Measurements from ENCODE around the gene PC.

The PC gene

DNA sequence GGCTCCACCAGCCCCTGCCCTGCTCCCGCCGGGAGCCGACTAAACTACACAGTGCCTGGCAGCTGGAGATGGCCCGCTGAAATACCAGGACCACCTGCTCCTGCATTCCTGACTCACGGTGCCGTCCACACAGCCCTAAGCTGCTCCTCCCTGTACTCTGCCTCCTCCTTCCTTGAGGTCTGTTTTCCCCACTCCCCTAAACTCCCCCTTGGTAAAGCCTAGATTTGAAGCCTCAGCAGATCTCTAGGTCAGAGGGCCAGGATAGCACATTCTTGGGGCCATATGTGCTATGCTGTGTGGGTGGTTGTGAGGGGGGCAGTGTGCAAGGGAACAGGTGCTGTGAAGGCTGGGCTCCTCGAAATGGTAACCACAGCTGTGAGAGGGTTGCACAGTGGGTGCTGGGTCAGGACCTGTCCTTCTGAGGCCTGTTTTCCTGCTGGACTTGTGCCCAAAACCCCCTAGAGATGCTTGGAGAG, 91.6 kb downstream of the PC start:
- DNase-seq (ENCODE audit: low read depth in 2 of 2): no peak

DNA sequence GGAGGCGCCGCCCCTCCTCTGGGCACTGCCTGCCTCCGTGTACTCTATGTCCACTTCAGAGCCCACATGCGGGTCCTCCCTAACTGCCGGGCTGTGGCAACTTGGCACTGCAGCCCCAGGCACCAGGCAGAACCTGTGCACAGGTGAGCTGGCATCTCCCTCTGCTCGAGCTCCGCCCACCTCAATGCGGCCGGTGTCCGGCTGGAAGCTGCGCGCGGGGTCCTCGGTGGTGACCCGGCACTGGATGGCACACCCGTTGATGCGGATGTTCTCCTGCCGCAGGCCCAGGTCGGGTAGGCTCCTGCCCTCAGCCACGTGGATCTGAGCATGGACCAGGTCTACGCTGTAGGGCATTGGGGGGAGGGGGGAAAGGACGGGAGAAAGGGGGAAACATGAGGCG, 92.2 kb downstream of the PC start:
- DNase-seq (ENCODE audit: low read depth in 2 of 2): no peak

GRCh38 chr11:66864924-66865697, 93.1 kb downstream of the PC start:
- DNase-seq (ENCODE audit: low read depth in 2 of 2): no peak

GRCh38 chr11:66864172-66864901, 93.8 kb downstream of the PC start:
- no peak for DNase-seq (ENCODE audit: low read depth in 2 of 2)

- no peak for DNase-seq (ENCODE audit: low read depth in 2 of 2)
Measured at GRCh38 chr11:66863428-66864125, 94.6 kb downstream of the PC start.

- no peak for DNase-seq (ENCODE audit: low read depth in 2 of 2)
Measured at GRCh38 chr11:66862559-66863037, 95.6 kb downstream of the PC start.

GRCh38 chr11:66861774-66862558, 96.2 kb downstream of the PC start:
- DNase-seq (ENCODE audit: low read depth in 2 of 2): no peak

DNA sequence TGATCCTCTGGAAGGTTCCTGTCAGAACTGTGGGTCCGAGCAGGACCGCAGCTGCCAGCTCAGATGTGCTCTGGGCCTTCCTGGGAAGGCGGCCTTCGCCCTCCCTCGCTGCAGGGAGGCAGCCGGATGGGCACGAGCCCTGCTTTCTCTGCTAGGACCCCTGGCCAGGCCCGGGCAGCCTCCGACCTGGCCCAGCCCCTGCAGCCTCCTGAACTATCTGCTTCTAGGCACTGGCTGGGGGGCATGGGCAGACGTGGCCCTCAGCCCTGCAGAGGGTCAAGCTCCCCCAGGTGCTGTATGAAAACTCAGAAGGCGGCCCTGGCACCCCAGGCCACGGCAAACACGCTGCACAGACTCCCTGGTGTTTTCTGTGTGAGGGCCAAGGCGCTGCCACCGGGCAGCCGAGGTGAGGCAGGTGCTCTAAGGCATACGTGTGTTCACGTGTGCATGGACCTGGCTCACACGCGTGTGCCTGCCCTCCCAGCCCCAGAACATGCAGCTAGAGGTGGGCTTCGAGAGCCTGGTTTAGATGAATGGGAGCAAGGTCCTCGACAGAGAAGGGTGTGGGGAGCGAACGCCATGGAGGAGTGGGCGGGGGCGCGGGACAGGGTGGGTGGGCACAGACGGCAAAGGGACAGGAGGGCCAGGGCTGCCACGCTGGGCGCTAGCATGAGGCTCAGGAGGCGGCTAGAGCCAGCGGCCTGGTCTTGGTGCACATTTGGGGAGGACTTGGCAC, 97.0 kb downstream of the PC start:
- no peak for DNase-seq (ENCODE audit: low read depth in 2 of 2)

DNA sequence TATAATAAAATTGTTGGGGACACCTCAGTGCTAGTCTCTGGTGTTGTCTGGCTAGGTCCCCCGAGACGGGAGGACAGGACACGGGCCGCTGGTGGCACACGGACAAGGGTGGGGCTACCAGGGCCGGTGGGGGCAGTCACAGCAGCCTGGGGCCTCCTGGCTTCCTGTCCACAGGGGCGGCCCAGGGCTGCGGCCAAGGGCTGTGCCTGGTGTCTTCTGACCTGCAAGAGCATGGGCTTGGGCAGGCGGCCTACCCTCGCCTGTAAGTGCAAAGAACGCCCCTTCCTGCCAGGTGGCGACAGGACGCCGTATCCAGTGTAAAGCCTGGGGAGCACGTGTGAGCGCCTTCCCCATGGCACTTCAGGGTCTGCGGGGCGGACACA, 97.7 kb downstream of the PC start:
- no peak for DNase-seq (ENCODE audit: low read depth in 2 of 2)

DNA sequence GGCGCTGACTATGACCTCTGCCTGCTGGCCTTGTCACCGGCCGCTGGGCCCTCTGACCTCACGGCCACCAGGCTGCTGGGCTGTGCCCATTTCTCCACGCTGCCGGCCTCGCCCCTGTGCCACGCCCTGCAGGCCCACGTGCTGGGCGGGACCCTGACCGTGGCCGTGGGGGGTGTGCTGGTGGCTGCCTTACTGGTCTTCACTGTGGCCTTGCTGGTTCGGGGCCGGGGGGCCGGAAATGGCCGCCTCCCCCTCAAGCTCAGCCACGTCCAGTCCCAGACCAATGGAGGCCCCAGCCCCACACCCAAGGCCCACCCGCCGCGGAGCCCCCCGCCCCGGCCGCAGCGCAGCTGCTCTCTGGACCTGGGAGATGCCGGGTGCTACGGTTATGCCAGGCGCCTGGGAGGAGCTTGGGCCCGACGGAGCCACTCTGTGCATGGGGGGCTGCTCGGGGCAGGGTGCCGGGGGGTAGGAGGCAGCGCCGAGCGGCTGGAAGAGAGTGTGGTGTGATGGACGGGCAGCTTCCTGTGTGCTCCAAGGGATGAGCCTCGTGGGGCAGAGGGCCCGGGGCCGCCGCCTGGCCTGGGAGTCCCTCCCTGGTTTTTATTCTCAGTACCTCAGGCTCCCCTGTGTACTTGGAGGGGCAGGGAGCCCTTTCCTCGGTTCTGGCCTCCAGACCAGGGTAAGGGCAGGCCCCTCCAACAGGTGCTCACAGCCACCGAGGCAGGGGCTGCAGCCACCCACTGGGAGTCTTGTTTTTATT, 98.3 kb downstream of the PC start:
- DNase-seq (ENCODE audit: low read depth in 2 of 2): no peak

GRCh38 chr11:66858939-66859685, 99.1 kb downstream of the PC start:
- DNase-seq (ENCODE audit: low read depth in 2 of 2): no peak

GRCh38 chr11:66858186-66858938, 99.8 kb downstream of the PC start:
- no peak for DNase-seq (ENCODE audit: low read depth in 2 of 2)

DNA sequence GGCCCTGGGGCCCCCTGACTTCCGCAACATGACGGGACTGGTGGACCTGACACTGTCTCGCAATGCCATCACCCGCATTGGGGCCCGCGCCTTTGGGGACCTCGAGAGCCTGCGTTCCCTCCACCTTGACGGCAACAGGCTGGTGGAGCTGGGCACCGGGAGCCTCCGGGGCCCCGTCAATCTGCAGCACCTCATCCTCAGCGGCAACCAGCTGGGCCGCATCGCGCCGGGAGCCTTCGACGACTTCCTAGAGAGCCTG, 100.3 kb downstream of the PC start:
- no peak for DNase-seq (ENCODE audit: low read depth in 2 of 2)

DNA sequence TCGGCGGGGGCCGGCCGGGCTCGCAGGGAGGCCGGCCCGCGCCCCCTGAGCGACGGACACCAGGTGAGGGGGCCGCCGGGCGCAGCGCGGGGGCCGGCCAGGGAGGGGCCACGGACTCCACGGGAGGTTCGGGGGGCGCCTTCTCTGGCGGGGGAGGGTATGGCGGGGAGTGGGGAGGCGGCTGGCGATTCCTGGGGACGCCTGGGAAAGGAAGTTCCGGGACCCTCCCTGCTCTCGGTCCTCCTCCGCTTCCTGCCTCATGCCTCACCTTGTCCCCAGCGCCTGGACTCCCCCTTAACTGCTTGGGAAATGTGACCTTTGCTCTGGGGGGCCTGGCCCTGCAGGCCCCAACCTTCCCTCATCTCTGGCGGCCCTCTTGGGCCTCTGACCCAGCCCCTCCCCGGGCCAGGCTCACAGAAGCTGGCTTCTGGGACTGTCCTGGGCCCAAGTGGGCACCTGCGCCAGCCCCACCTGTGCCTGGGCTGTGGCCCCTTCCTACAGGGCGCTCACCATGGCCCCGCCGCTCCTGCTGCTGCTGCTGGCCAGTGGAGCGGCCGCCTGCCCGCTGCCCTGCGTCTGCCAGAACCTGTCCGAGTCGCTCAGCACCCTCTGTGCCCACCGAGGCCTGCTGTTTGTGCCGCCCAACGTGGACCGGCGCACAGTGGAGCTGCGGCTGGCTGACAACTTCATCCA, 100.8 kb downstream of the PC start:
- no peak for DNase-seq (ENCODE audit: low read depth in 2 of 2)

GRCh38 chr11:66856496-66857233, 101.5 kb downstream of the PC start, which contains the start of gene LRFN4:
Gene LRFN4 (plus strand): TSS chr11:66857064. CDS start chr11:66857745, 681 bp downstream.
- DNase-seq (ENCODE audit: low read depth in 2 of 2): peak in 1 of 2 donors; percentile 54

DNA sequence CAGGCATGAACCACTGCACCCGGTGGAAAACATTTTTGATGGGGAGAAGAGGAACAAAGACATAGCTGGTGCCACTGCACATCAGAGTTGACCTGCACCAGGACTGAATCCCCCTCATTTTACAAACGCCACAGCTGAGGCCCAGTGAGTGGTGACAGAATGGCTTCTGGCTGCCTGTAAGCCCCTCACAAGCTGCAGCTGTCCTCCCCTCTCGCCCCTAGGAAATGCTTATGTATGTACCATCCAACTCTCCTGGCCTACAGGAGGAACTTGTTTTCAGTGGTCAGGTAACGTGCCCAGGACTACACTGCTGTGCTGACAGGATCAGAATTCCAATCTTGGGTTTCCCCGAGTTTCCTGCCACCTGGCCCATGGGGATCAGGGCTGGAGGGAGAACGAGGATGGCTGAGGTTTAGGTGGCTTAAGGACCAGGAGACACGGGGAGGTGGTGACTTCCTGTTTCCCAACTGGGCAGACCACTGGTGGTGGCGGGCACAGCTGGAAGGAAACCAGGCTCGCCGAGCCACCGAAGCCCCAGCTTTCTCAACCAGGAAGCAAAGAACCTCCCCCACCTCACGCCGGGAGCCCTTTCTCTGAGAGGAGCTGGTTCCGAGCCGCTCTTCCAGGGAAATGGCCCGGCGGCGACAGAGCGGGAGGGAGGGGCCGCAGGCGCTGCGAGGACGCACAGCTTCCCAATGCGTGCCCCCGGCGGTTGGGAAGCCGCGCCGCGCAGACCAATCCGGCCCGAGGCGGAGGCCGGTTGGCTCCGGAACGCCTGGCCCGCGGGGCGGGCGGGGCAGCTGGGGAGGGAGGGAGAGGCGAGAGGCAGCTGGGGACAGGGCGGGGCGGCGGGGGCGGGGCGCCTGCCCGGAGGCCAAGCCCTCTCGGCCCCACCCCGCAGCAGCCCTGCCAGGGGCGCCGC, 102.3 kb downstream of the PC start:
- peak in 1 of 2 donors; percentile 76 for DNase-seq (ENCODE audit: low read depth in 2 of 2)

Data from stimulated activated CD8-positive, alpha-beta memory T cell treated with anti-CD3 and anti-CD28 coated beads, Interleukin-7, amount 100 ng/mL, for 4 hours (primary cell).